NCI-H345 treated with DMSO at 0.1 percent for 48 hours (cell line): ENCODE data around the gene SPANXN3.
"Not testable (repeated sequence)": the region's sequence is repeated elsewhere in the genome, so short reads cannot be mapped to it uniquely, and the experiment has no call there.

Experiments used
- DNase-seq: peaks from one replicate; lab custom pipeline; 2025; ENCODE audit not compliant: unreplicated experiment; lab: John Stamatoyannopoulos, UW

The SPANXN3 gene

GRCh38 chrX:143517375-143517774 is at the start of gene SPANXN3:
Gene SPANXN3 (minus strand): TSS chrX:143517475. CDS start chrX:143517391, 84 bp downstream.
- not testable (repeated sequence) for DNase-seq

GRCh38 chrX:143536176-143536575 is 18.9 kb upstream of the SPANXN3 start:
- peak; percentile 44 for DNase-seq

GRCh38 chrX:143502196-143502595 is 15.1 kb downstream of the SPANXN3 start:
- DNase-seq = not testable (repeated sequence)

GRCh38 chrX:143500751-143501150 is 16.5 kb downstream of the SPANXN3 start:
- no peak for DNase-seq

GRCh38 chrX:143486105-143486504 is 31.2 kb downstream of the SPANXN3 start:
- DNase-seq = no peak

- DNase-seq = no peak
These were observed 40.5 kb downstream of the SPANXN3 start for GRCh38 chrX:143476751-143477150.

GRCh38 chrX:143472347-143472938 is 44.8 kb downstream of the SPANXN3 start:
- peak; percentile 0 for DNase-seq

- no peak for DNase-seq
These were observed 51.1 kb downstream of the SPANXN3 start for GRCh38 chrX:143466130-143466529.

- DNase-seq = no peak
These were observed 54.6 kb downstream of the SPANXN3 start for GRCh38 chrX:143462696-143463095.

- no peak for DNase-seq
These were observed 55.7 kb downstream of the SPANXN3 start for GRCh38 chrX:143461606-143462005.
